Placental pericyte (primary cell): ENCODE measurements around the gene KRTAP10-12. TPM values are rescaled to one million over a fixed set of nuclear protein-coding genes. Genes with fewer than 3 reads are reported as not detected.

Experiments
- small RNA-seq: library from RNA; depleted of rRNA; stranded (forward); fragments of <200 nt; gene quantifications from one replicate; pipeline ENCODE3, GENCODE V24; 2012; ENCODE audit warnings: low replicate concordance
- total RNA-seq: library from RNA; depleted of rRNA; stranded (reverse); fragments of >200 nt; gene quantifications from 2 replicates; pipeline ENCODE4 v1.2.3, GENCODE V29; 2012

The KRTAP10-12 gene, protein sequence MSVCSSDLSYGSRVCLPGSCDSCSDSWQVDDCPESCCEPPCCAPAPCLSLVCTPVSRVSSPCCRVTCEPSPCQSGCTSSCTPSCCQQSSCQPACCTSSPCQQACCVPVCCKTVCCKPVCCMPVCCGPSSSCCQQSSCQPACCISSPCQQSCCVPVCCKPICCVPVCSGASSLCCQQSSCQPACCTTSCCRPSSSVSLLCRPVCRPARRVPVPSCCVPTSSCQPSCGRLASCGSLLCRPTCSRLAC
- not detected in 2 replicates for total RNA-seq

GRCh38 chr21:44697172-44697810 is at the start of gene KRTAP10-12:
KRTAP10-12 (plus strand) TSS chr21:44697172; CDS start chr21:44697202, 30 bp downstream.

DNA sequence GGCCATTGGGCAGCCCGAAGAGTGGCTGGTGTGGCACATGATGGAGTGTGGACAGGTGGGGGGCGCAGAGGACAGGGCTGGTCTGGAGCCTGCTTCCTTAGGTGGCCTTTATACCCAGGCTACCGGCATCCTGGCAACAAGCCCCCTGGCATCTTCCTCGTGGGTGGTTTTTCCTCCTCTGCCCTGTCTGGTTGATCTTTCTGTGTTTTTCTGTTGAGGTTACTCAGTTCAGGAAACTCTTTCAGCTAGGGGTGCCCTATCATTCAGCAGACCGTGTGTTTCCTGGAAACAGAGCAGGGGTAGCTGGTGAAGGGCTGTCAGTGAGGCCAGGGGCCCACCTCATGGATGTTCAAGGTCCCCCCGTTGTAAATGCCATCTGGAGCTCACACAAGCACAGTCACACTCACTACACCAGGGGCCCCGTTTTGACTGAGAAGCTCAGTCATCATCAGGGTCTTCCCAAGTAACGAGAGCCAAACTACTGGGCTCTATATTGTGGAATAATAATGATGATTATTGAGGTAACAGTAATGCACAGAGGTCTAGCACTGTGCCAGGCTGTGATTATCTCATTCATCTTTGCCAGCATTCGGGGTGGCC is 42.3 kb upstream of the KRTAP10-12 start, which contains the start of gene KRTAP12-4:
Gene KRTAP12-4 (minus strand): TSS at position 84 of the 600 bp plus-strand sequence. CDS start 45 bp downstream, at position 39.

GRCh38 chr21:44657635-44658540 is 39.1 kb upstream of the KRTAP10-12 start, which contains the start of gene KRTAP12-3:
KRTAP12-3 (plus strand) TSS chr21:44657932; CDS start chr21:44657980, 48 bp downstream.

GRCh38 chr21:44666401-44667320 is 30.3 kb upstream of the KRTAP10-12 start, which contains the start of gene KRTAP12-2:
KRTAP12-2 (minus strand) TSS chr21:44666927; CDS start chr21:44666886, 41 bp downstream.

DNA sequence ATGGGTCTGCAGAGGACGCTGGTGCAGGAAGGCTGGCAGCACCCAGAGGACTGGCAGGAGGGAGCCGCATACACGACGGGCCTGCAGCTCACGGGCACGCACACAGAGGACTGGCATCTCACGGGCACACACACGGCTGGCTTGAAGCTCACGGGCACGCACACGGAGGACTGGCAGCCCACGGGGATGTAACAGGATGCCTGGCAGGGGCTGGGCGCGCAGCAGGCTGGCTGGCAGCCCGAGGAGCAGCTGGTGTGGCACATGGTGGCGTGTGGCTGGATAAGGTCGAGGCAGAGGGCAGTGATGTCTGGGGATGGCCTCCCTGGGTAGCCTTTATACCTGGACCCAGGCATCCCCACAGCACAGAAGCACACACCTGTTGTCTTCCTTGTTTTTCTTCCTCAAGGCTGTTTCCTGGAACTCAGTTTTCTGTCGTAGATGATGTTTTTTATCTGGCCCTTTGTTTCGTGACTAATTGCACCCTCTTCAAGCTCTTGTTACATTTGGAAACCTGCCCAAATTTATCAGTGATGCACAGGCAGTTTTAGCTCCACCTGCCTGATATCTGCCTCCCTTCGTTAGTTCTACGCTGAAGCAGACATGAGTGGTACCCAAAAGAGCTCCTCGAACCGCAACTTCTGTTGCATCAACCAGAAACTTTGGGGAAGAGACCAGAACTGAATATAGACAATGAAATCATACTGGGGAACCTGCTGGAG is 15.0 kb upstream of the KRTAP10-12 start, which contains the start of gene KRTAP12-1:
Gene KRTAP12-1 (minus strand): TSS at position 303 of the 719 bp plus-strand sequence. CDS start 40 bp downstream, at position 263.

GRCh38 chr21:44711327-44712202 is 14.6 kb downstream of the KRTAP10-12 start, which contains the start of gene TSPEAR:
TSPEAR (minus strand) TSS chr21:44711572; CDS start chr21:44711514, 58 bp downstream.

Small RNAs within 50 kb of the gene (small RNA-seq; reads per million reads assigned to genes)
- gene KRTAP12-6P, result not detected

Other genes with a start within 250 kb of the KRTAP10-12 start
- 0.29 and 0.66 TPM in 2 replicates for gene LRRC3, start 241.7 kb upstream of the KRTAP10-12 start, total RNA-seq
- gene KRTAP10-1, start 157.0 kb upstream of the KRTAP10-12 start, total RNA-seq, result not detected in 2 replicates
- gene KRTAP10-2, start 145.7 kb upstream of the KRTAP10-12 start, total RNA-seq, result not detected in 2 replicates
- gene KRTAP10-3, start 138.4 kb upstream of the KRTAP10-12 start, total RNA-seq, result not detected in 2 replicates
- gene KRTAP10-4, start 123.4 kb upstream of the KRTAP10-12 start, total RNA-seq, result not detected in 2 replicates
- not detected in 2 replicates for gene KRTAP10-5, start 116.6 kb upstream of the KRTAP10-12 start, total RNA-seq
- gene KRTAP10-6, start 104.7 kb upstream of the KRTAP10-12 start, total RNA-seq, result not detected in 2 replicates
- not detected in 2 replicates for gene KRTAP10-7, start 96.6 kb upstream of the KRTAP10-12 start, total RNA-seq
- not detected in 2 replicates for gene KRTAP10-8, start 85.1 kb upstream of the KRTAP10-12 start, total RNA-seq
- gene KRTAP10-9, start 70.1 kb upstream of the KRTAP10-12 start, total RNA-seq, result not detected in 2 replicates
- gene KRTAP10-10, start 59.8 kb upstream of the KRTAP10-12 start, total RNA-seq, result not detected in 2 replicates
- gene KRTAP10-11, start 50.8 kb upstream of the KRTAP10-12 start, total RNA-seq, result not detected in 2 replicates
- not detected in 2 replicates for gene KRTAP12-4, start 42.5 kb upstream of the KRTAP10-12 start, total RNA-seq
- not detected in 2 replicates for gene KRTAP12-3, start 39.2 kb upstream of the KRTAP10-12 start, total RNA-seq
- not detected in 2 replicates for gene KRTAP12-2, start 30.2 kb upstream of the KRTAP10-12 start, total RNA-seq
- gene KRTAP12-1, start 15.0 kb upstream of the KRTAP10-12 start, total RNA-seq, result not detected in 2 replicates
- not detected in 2 replicates for gene TSPEAR, start 14.4 kb downstream of the KRTAP10-12 start, total RNA-seq
- 83.2 and 95.3 TPM in 2 replicates for gene UBE2G2, start 104.6 kb downstream of the KRTAP10-12 start, total RNA-seq
- gene SUMO3, start 120.9 kb downstream of the KRTAP10-12 start, total RNA-seq, result 65.9 and 105 TPM in 2 replicates
- 321 and 328 TPM in 2 replicates for gene PTTG1IP, start 176.5 kb downstream of the KRTAP10-12 start, total RNA-seq
- gene ITGB2, start 223.7 kb downstream of the KRTAP10-12 start, total RNA-seq, result 0.14 TPM in 1 of 2 replicates, not detected in the other
- gene SLX9, start 242.9 kb downstream of the KRTAP10-12 start, total RNA-seq, result 18.8 and 24.3 TPM in 2 replicates